Stomach smooth muscle (tissue), 2 donors: ENCODE data around the gene KDM4B.
"Not testable (repeated sequence)": the region's sequence is repeated elsewhere in the genome, so short reads cannot be mapped to it uniquely, and the experiment has no call there.

Experiments
- H3K27ac ChIP-seq: one replicate; pipeline ENCODE4 v1.7.0; 2013; ENCODE audit warnings: mild to moderate bottlenecking, low read length, inconsistent platforms
- H3K27me3 ChIP-seq, 2 donors: one replicate each; pipeline ENCODE4 v1.7.0; 2013; ENCODE audit warnings: low read length in 2 of 2; ENCODE audit not compliant: insufficient read depth in 2 of 2, control insufficient read depth in 1 of 2
- H3K36me3 ChIP-seq, 2 donors: one replicate each; pipeline ENCODE4 v1.7.0; 2013; ENCODE audit warnings: low read length in 2 of 2; ENCODE audit not compliant: control insufficient read depth in 2 of 2, insufficient read depth in 2 of 2
- H3K4me1 ChIP-seq: one replicate; pipeline ENCODE4 v1.7.0; 2013; ENCODE audit warnings: low read length; ENCODE audit not compliant: control insufficient read depth, insufficient read depth
- H3K4me3 ChIP-seq, 2 donors: one replicate each; pipeline ENCODE4 v1.7.0; 2013; ENCODE audit warnings: low read length in 2 of 2
- H3K9ac ChIP-seq, 2 donors: one replicate each; pipeline ENCODE4 v1.7.0; 2013; ENCODE audit warnings: low read length in 2 of 2, mild to moderate bottlenecking in 1 of 2
- H3K9me3 ChIP-seq, 2 donors: one replicate each; pipeline ENCODE4 v1.7.0; 2013; ENCODE audit warnings: low read length in 2 of 2; ENCODE audit not compliant: control insufficient read depth in 2 of 2
- donor health status: healthy.
- donor health status: Pancreatic carcinoma.

The KDM4B gene

GRCh38 chr19:4941638-4942169, 27.2 kb upstream of the KDM4B start:
- H3K4me3 ChIP-seq, H3K9me3 ChIP-seq, H3K4me1 ChIP-seq, H3K27me3 ChIP-seq, H3K36me3 ChIP-seq, H3K9ac ChIP-seq, H3K27ac ChIP-seq: not testable (repeated sequence)

- H3K9me3 ChIP-seq, H3K4me3 ChIP-seq, H3K9ac ChIP-seq, H3K36me3 ChIP-seq, H3K27ac ChIP-seq, H3K4me1 ChIP-seq, H3K27me3 ChIP-seq: not testable (repeated sequence)
Observed at GRCh38 chr19:4950650-4951049, 18.3 kb upstream of the KDM4B start.

GRCh38 chr19:4951656-4952055, 17.3 kb upstream of the KDM4B start:
- no peaks in the 10 kb centered on the region for H3K27me3 ChIP-seq

GRCh38 chr19:4952945-4953344, 16.0 kb upstream of the KDM4B start:
- Histone ChIP-seq H3K9ac (no peak overlapping the region), H3K36me3 (no peaks in the 10 kb centered on the region), H3K27me3 (no peaks in the 10 kb centered on the region), H3K4me1 (no peaks in the 10 kb centered on the region), H3K4me3 (no peak overlapping the region), H3K9me3 (no peaks in the 10 kb centered on the region), H3K27ac (no peak overlapping the region)

More at GRCh38 chr19:4951656-4952055, 17.3 kb upstream of the KDM4B start:
- no peak overlapping the region for H3K4me3 ChIP-seq
- no peaks in the 10 kb centered on the region for H3K4me1 ChIP-seq
- H3K27ac ChIP-seq = no peak overlapping the region
- no peak overlapping the region for H3K9ac ChIP-seq
- H3K36me3 ChIP-seq = no peaks in the 10 kb centered on the region
- no peaks in the 10 kb centered on the region for H3K9me3 ChIP-seq

GRCh38 chr19:4954320-4955149, 14.4 kb upstream of the KDM4B start:
- H3K4me1 ChIP-seq, H3K27me3 ChIP-seq, H3K36me3 ChIP-seq, H3K27ac ChIP-seq, H3K9me3 ChIP-seq, H3K4me3 ChIP-seq, H3K9ac ChIP-seq: not testable (repeated sequence)

GRCh38 chr19:4955274-4955673, 13.6 kb upstream of the KDM4B start:
- Histone ChIP-seq H3K27me3 (no peaks in the 10 kb centered on the region), H3K36me3 (no peaks in the 10 kb centered on the region), H3K9ac (no peak overlapping the region), H3K27ac (no peak overlapping the region), H3K9me3 (no peaks in the 10 kb centered on the region), H3K4me1 (no peaks in the 10 kb centered on the region), H3K4me3 (no peak overlapping the region)

GRCh38 chr19:4957981-4958380, 10.9 kb upstream of the KDM4B start:
- H3K36me3 ChIP-seq = no peaks in the 10 kb centered on the region
- H3K4me3 ChIP-seq = no peak overlapping the region
- no peak overlapping the region for H3K27ac ChIP-seq
- H3K27me3 ChIP-seq = no peaks in the 10 kb centered on the region
- no peaks in the 10 kb centered on the region for H3K4me1 ChIP-seq
- H3K9me3 ChIP-seq = no peaks in the 10 kb centered on the region
- no peak overlapping the region for H3K9ac ChIP-seq

GRCh38 chr19:4962085-4962619, 6.8 kb upstream of the KDM4B start:
- no peaks in the 10 kb centered on the region for H3K4me1 ChIP-seq
- no peaks in the 10 kb centered on the region for H3K27me3 ChIP-seq
- no peaks in the 10 kb centered on the region for H3K36me3 ChIP-seq
- H3K9me3 ChIP-seq = no peaks in the 10 kb centered on the region
- no peak overlapping the region for H3K27ac ChIP-seq
- no peak overlapping the region for H3K9ac ChIP-seq
- no peak overlapping the region for H3K4me3 ChIP-seq

- Histone ChIP-seq H3K27ac (no peak overlapping the region), H3K9ac (no peak overlapping the region), H3K4me3 (no peak overlapping the region), H3K9me3 (no peaks in the 10 kb centered on the region), H3K27me3 (no peaks in the 10 kb centered on the region), H3K36me3 (no peaks in the 10 kb centered on the region), H3K4me1 (peaks cover 10% of the 10 kb centered on the region)
Observed at GRCh38 chr19:4965061-4965460, 3.9 kb upstream of the KDM4B start.

- Histone ChIP-seq H3K36me3 (no peaks in the 10 kb centered on the region), H3K9me3 (no peaks in the 10 kb centered on the region), H3K27me3 (no peaks in the 10 kb centered on the region), H3K27ac (no peak overlapping the region), H3K9ac (no peak overlapping the region), H3K4me1 (peaks cover 25% of the 10 kb centered on the region), H3K4me3 (no peak overlapping the region)
Observed at GRCh38 chr19:4966591-4966990, 2.3 kb upstream of the KDM4B start.
